ENCODE results near the gene ALDH1L1.
A peak's percentile ranks its signal among the peaks of the same experiment; 100 is the strongest.

Gene ALDH1L1

GRCh38 chr3:126132751-126133511 is 47.5 kb downstream of the ALDH1L1 start:
- DNase-seq, result no peak

- DNase-seq, result no peak
Observed at GRCh38 chr3:126131881-126132750, 48.3 kb downstream of the ALDH1L1 start.

- DNase-seq, result no peak
Observed at GRCh38 chr3:126130981-126131745, 49.2 kb downstream of the ALDH1L1 start.

- no peak for DNase-seq
Observed at GRCh38 chr3:126130081-126130855, 50.1 kb downstream of the ALDH1L1 start.

- DNase-seq, result no peak
Observed at GRCh38 chr3:126129398-126129891, 50.9 kb downstream of the ALDH1L1 start.

- DNase-seq, result no peak
Observed at GRCh38 chr3:126128504-126129397, 51.6 kb downstream of the ALDH1L1 start.

- no peak for DNase-seq
Observed at GRCh38 chr3:126127904-126128303, 52.5 kb downstream of the ALDH1L1 start.

- no peak for DNase-seq
Observed at GRCh38 chr3:126127452-126127851, 52.9 kb downstream of the ALDH1L1 start.

GRCh38 chr3:126126811-126127431 is 53.5 kb downstream of the ALDH1L1 start:
- no peak for DNase-seq

- no peak for DNase-seq
Observed at GRCh38 chr3:126126286-126126685, 54.1 kb downstream of the ALDH1L1 start.

GRCh38 chr3:126125781-126126251 is 54.6 kb downstream of the ALDH1L1 start:
- DNase-seq, result no peak

- DNase-seq, result no peak
Observed at GRCh38 chr3:126125341-126125740, 55.0 kb downstream of the ALDH1L1 start.

GRCh38 chr3:126124896-126125295 is 55.5 kb downstream of the ALDH1L1 start:
- no peak for DNase-seq

GRCh38 chr3:126124148-126124868 is 56.1 kb downstream of the ALDH1L1 start:
- no peak for DNase-seq

GRCh38 chr3:126121632-126122031 is 58.8 kb downstream of the ALDH1L1 start:
- DNase-seq, result no peak

- no peak for DNase-seq
Observed at GRCh38 chr3:126121074-126121473, 59.3 kb downstream of the ALDH1L1 start.

GRCh38 chr3:126119976-126120375 is 60.4 kb downstream of the ALDH1L1 start:
- no peak for DNase-seq

- DNase-seq, result peak; percentile 59
Observed at GRCh38 chr3:126119008-126119675, 61.2 kb downstream of the ALDH1L1 start.

GRCh38 chr3:126118591-126118990 is 61.8 kb downstream of the ALDH1L1 start:
- DNase-seq, result no peak
